H9 (cell line): ENCODE results near the gene KPTN. TPM values are rescaled to one million over a fixed set of nuclear protein-coding genes. Genes with fewer than 3 reads are reported as not detected.
A peak's percentile ranks its signal among the peaks of the same experiment; 100 is the strongest.

Experiments used
- DNase-seq: peaks from one replicate; pipeline ENCODE4 v3.0.0-alpha.2; 2017
- H2AFZ ChIP-seq: one replicate; pipeline ENCODE4 v1.6.1; 2013; ENCODE audit warnings: mild to moderate bottlenecking, low read length, control low read depth, moderate library complexity
- H2AK5ac ChIP-seq: 2 replicates; pipeline ENCODE4 v1.6.1; 2013; ENCODE audit warnings: low read length, control low read depth, mixed read lengths; ENCODE audit not compliant: insufficient read length
- H2BK120ac ChIP-seq: one replicate; pipeline ENCODE4 v1.6.1; 2013; ENCODE audit warnings: low read depth, mild to moderate bottlenecking, low read length, control low read depth, inconsistent platforms; ENCODE audit not compliant: poor library complexity, severe bottlenecking
- H2BK12ac ChIP-seq: 2 replicates; pipeline ENCODE4 v1.6.1; 2013; ENCODE audit warnings: low read length, control low read depth, mixed read lengths, low read depth; ENCODE audit not compliant: insufficient read length
- H2BK15ac ChIP-seq: 2 replicates; pipeline ENCODE4 v1.6.1; 2013; ENCODE audit warnings: low read depth, low read length, control low read depth
- H2BK20ac ChIP-seq: one replicate; pipeline ENCODE4 v1.6.1; 2013; ENCODE audit warnings: low read depth, mild to moderate bottlenecking, low read length, control low read depth, inconsistent platforms; ENCODE audit not compliant: poor library complexity, severe bottlenecking
- H2BK5ac ChIP-seq: 2 replicates; pipeline ENCODE4 v1.6.1; 2013; ENCODE audit warnings: low read length, control low read depth, mixed read lengths; ENCODE audit not compliant: insufficient read length
- H3K14ac ChIP-seq: 2 replicates; pipeline ENCODE4 v1.6.1; 2013; ENCODE audit warnings: low read length, control low read depth; ENCODE audit not compliant: insufficient read depth
- H3K18ac ChIP-seq: 2 replicates; pipeline ENCODE4 v1.6.1; 2013; ENCODE audit warnings: low read depth, mild to moderate bottlenecking, mixed read lengths, low read length, control low read depth; ENCODE audit not compliant: insufficient read length
- H3K23ac ChIP-seq: 2 replicates; pipeline ENCODE4 v1.6.1; 2013; ENCODE audit warnings: low read length, control low read depth, mixed read lengths, low read depth; ENCODE audit not compliant: insufficient read length
- H3K23me2 ChIP-seq: 2 replicates; pipeline ENCODE4 v1.6.1; 2013; ENCODE audit warnings: low read depth, mild to moderate bottlenecking, mixed read lengths, low read length, control low read depth; ENCODE audit not compliant: insufficient read length, poor library complexity, severe bottlenecking
- H3K27ac ChIP-seq: 2 replicates; pipeline ENCODE4 v1.5.1; 2013; ENCODE audit warnings: low read length, control low read depth, mixed read lengths, low read depth; ENCODE audit not compliant: insufficient read length
- H3K27me3 ChIP-seq: 2 replicates; pipeline ENCODE4 v1.6.1; 2013; ENCODE audit warnings: low read length, control low read depth, inconsistent platforms; ENCODE audit not compliant: insufficient read depth
- H3K4ac ChIP-seq: 2 replicates; pipeline ENCODE4 v1.6.1; 2013; ENCODE audit warnings: low read depth, mild to moderate bottlenecking, control low read depth, inconsistent platforms, low read length, moderate library complexity
- H3K4me1 ChIP-seq: 2 replicates; pipeline ENCODE4 v1.6.1; 2013; ENCODE audit warnings: low read length, control low read depth, inconsistent platforms; ENCODE audit not compliant: insufficient read depth
- H3K4me2 ChIP-seq: 2 replicates; pipeline ENCODE4 v1.6.1; 2013; ENCODE audit warnings: low read length, control low read depth, mixed read lengths; ENCODE audit not compliant: insufficient read length, insufficient read depth
- H3K56ac ChIP-seq: 2 replicates; pipeline ENCODE4 v1.6.1; 2013; ENCODE audit warnings: low read depth, mild to moderate bottlenecking, mixed read lengths, low read length, control low read depth; ENCODE audit not compliant: insufficient read length
- H3K79me1 ChIP-seq: 2 replicates; pipeline ENCODE4 v1.6.1; 2013; ENCODE audit warnings: low read depth, mild to moderate bottlenecking, moderate library complexity, low read length, control low read depth, inconsistent platforms; ENCODE audit not compliant: insufficient read depth, poor library complexity, severe bottlenecking
- H3K79me2 ChIP-seq: 2 replicates; pipeline ENCODE4 v1.6.1; 2013; ENCODE audit warnings: low read length, control low read depth, inconsistent platforms; ENCODE audit not compliant: insufficient read depth
- H3K9ac ChIP-seq: 2 replicates; pipeline ENCODE4 v1.6.1; 2013; ENCODE audit warnings: low read length, control low read depth, mixed read lengths; ENCODE audit not compliant: insufficient read length; ENCODE audit errors: extremely low read depth
- H3K9me3 ChIP-seq: one replicate; pipeline ENCODE4 v1.6.1; 2013; ENCODE audit warnings: low read depth, low read length, inconsistent platforms; ENCODE audit not compliant: control insufficient read depth
- H3T11ph ChIP-seq: one replicate; pipeline ENCODE4 v1.6.1; 2013; ENCODE audit warnings: mild to moderate bottlenecking, low read length, control low read depth, inconsistent platforms
- H4K20me1 ChIP-seq: one replicate; pipeline ENCODE4 v1.6.1; 2013; ENCODE audit not compliant: control insufficient read depth, insufficient read length, insufficient read depth
- H4K5ac ChIP-seq: 2 replicates; pipeline ENCODE4 v1.6.1; 2013; ENCODE audit warnings: low read depth, mild to moderate bottlenecking, mixed read lengths, low read length, control low read depth; ENCODE audit not compliant: insufficient read length
- H4K8ac ChIP-seq: replicated peaks from 2 replicates; pipeline ENCODE4 v1.6.1; 2013; ENCODE audit warnings: low read length, control low read depth, mixed read lengths, low read depth; ENCODE audit not compliant: insufficient read length
- H4K91ac ChIP-seq: 2 replicates; pipeline ENCODE4 v1.6.1; 2013; ENCODE audit warnings: low read depth, mild to moderate bottlenecking, moderate library complexity, mixed read lengths, low read length, control low read depth; ENCODE audit not compliant: insufficient read length
- H3K27ac Mint-ChIP-seq, 3 experiments: 2 replicates in 2 of 3; 3 replicates in 1 of 3; pipeline ENCODE4 v1.8.0; 2020 to 2021; ENCODE audit warnings: mixed read lengths in 3 of 3, mild to moderate bottlenecking in 1 of 3, moderate library complexity in 1 of 3
- H3K27me3 Mint-ChIP-seq: 2 replicates; pipeline ENCODE4 v1.8.0; 2021; ENCODE audit warnings: low read depth, mild to moderate bottlenecking, moderate library complexity, mixed read lengths
- H3K36me3 Mint-ChIP-seq, 3 experiments: 2 replicates in 2 of 3; 3 replicates in 1 of 3; pipeline ENCODE4 v1.8.0; 2020 to 2021; ENCODE audit warnings: low read depth in 3 of 3, mixed read lengths in 3 of 3; ENCODE audit not compliant: insufficient read depth in 1 of 3
- H3K4me1 Mint-ChIP-seq, 2 experiments: 2 replicates each; pipeline ENCODE4 v1.8.0; 2020; ENCODE audit warnings: mixed read lengths in 2 of 2
- H3K4me3 Mint-ChIP-seq, 2 experiments: 2 replicates in 1 of 2; 3 replicates in 1 of 2; pipeline ENCODE4 v1.8.0; 2020 to 2021; ENCODE audit warnings: mild to moderate bottlenecking in 2 of 2, mixed read lengths in 2 of 2, moderate library complexity in 1 of 2
- H3K9me3 Mint-ChIP-seq, 2 experiments: 2 replicates in 1 of 2; 3 replicates in 1 of 2; pipeline ENCODE4 v1.8.0; 2020; ENCODE audit warnings: mild to moderate bottlenecking in 2 of 2, mixed read lengths in 2 of 2, moderate library complexity in 1 of 2
- CTCF ChIP-seq: fragments of 200-600 bp; sonication (generic); conservative IDR thresholded peaks from 3 replicates; pipeline ENCODE4 v1.8.0; 2021; ENCODE audit warnings: antibody characterized with exemption, mild to moderate bottlenecking
- WGBS: extraction: QIAGEN DNeasy Blood & Tissue Kit; methylation state at CpG from one replicate; pipeline ENCODE4 v1.1.7; 2013; ENCODE audit warnings: missing lambda C conversion rate, low lambda C conversion rate, mixed read lengths; ENCODE audit not compliant: insufficient read length; ENCODE audit errors: extremely low coverage; 5-methylcytosine and 5-hydroxymethylcytosine counted together
- total RNA-seq: library from RNA; stranded (reverse); gene quantifications from 2 replicates; pipeline ENCODE4 v1.2.1, GENCODE V29; 2021

Gene KPTN
- total RNA-seq, 1 experiment from 2014 or later = 35.4 TPM

- H3K27ac Mint-ChIP-seq = peak overlapping the region in 1 of 3 experiments; percentile 1; a peak in 1 of 7 replicates
Observed at GRCh38 chr19:47480658-47481057, 3.4 kb downstream of the KPTN start.

More at GRCh38 chr19:47480658-47481057, 3.4 kb downstream of the KPTN start:
- H2BK5ac ChIP-seq = no peak overlapping the region
- H3K14ac ChIP-seq = no peak overlapping the region
- no peak overlapping the region for H2AK5ac ChIP-seq
- no peak overlapping the region for H2BK20ac ChIP-seq
- no peak overlapping the region for H3T11ph ChIP-seq
- H2BK15ac ChIP-seq = no peak overlapping the region
- no peak overlapping the region for H3K4me2 ChIP-seq
- no peak overlapping the region for H4K5ac ChIP-seq
- peak overlapping the region; percentile 61 to 81 for H3K4me3 Mint-ChIP-seq
- DNase-seq = no peak
- WGBS = no CpG with 5 or more reads among the region's 16 CpGs
- H3K18ac ChIP-seq = no peak overlapping the region
- no peak overlapping the region for H2AFZ ChIP-seq
- H3K27me3 ChIP-seq = no peaks in the 10 kb centered on the region
- H3K4ac ChIP-seq = no peak overlapping the region
- H3K79me1 ChIP-seq = no peaks in the 10 kb centered on the region
- H3K36me3 Mint-ChIP-seq = peaks cover 0 to 4% (median 0%) of the 10 kb centered on the region in 3 experiments; a peak in 2 of 7 replicates
- no peak overlapping the region for H3K27ac ChIP-seq
- no peak overlapping the region for H3K56ac ChIP-seq
- H3K9ac ChIP-seq = no peak overlapping the region
- no peaks in the 10 kb centered on the region for H3K79me2 ChIP-seq
- H2BK120ac ChIP-seq = no peak overlapping the region
- peaks cover 16 to 21% of the 10 kb centered on the region in 2 experiments for H3K4me1 Mint-ChIP-seq
- no peaks in the 10 kb centered on the region for H3K4me1 ChIP-seq
- H3K9me3 ChIP-seq = no peaks in the 10 kb centered on the region
- peaks cover 5% of the 10 kb centered on the region for H3K23me2 ChIP-seq
- no peak overlapping the region for H3K23ac ChIP-seq
- no peak for TF ChIP-seq CTCF
- peaks cover 6% of the 10 kb centered on the region; the same call in 1 of the 2 replicates for H3K27me3 Mint-ChIP-seq
- H4K20me1 ChIP-seq = no peaks in the 10 kb centered on the region
- H4K8ac ChIP-seq = no peak overlapping the region
- H3K9me3 Mint-ChIP-seq = peaks cover 0 to 2% of the 10 kb centered on the region in 2 experiments; a peak in 3 of 5 replicates
- H4K91ac ChIP-seq = no peak overlapping the region
- no peak overlapping the region for H2BK12ac ChIP-seq
